Activated CD8-positive, alpha-beta memory T cell treated with anti-CD3 and anti-CD28 coated beads, Interleukin-2, amount 50 U/mL, for 1 hour (primary cell): ENCODE data around the gene OR4F6.
"Not testable (repeated sequence)": the region's sequence is repeated elsewhere in the genome, so short reads cannot be mapped to it uniquely, and the experiment has no call there.

Experiments used
- DNase-seq: peaks from one replicate; pipeline ENCODE4 v3.0.0-alpha.2; 2020; ENCODE audit errors: extremely low read depth

The OR4F6 gene

GRCh38 chr15:101803209-101803608, at the start of gene OR4F6:
Gene OR4F6 (plus strand): TSS chr15:101803509. CDS start chr15:101805720, 2,211 bp downstream.
- no peak for DNase-seq

- DNase-seq: not testable (repeated sequence)
These were observed 38.5 kb upstream of the OR4F6 start for GRCh38 chr15:101764669-101765339.

- DNase-seq: not testable (repeated sequence)
These were observed 38.0 kb upstream of the OR4F6 start for GRCh38 chr15:101765340-101765671.

- no peak for DNase-seq
These were observed 37.4 kb upstream of the OR4F6 start for GRCh38 chr15:101765772-101766456.

- DNase-seq: not testable (repeated sequence)
These were observed 36.1 kb upstream of the OR4F6 start for GRCh38 chr15:101767083-101767640.

- DNase-seq: no peak
These were observed 30.4 kb upstream of the OR4F6 start for GRCh38 chr15:101772921-101773320.

GRCh38 chr15:101773496-101774100, 29.7 kb upstream of the OR4F6 start:
- DNase-seq: no peak

GRCh38 chr15:101775136-101775535, 28.2 kb upstream of the OR4F6 start:
- no peak for DNase-seq

GRCh38 chr15:101778576-101778975, 24.7 kb upstream of the OR4F6 start:
- not testable (repeated sequence) for DNase-seq

- DNase-seq: not testable (repeated sequence)
These were observed 23.1 kb upstream of the OR4F6 start for GRCh38 chr15:101780225-101780624.

GRCh38 chr15:101781928-101782327, 21.4 kb upstream of the OR4F6 start:
- no peak for DNase-seq

- DNase-seq: no peak
These were observed 18.7 kb upstream of the OR4F6 start for GRCh38 chr15:101784644-101785043.

GRCh38 chr15:101786422-101786821, 16.9 kb upstream of the OR4F6 start:
- DNase-seq: not testable (repeated sequence)

- not testable (repeated sequence) for DNase-seq
These were observed 15.3 kb upstream of the OR4F6 start for GRCh38 chr15:101788001-101788400.

- not testable (repeated sequence) for DNase-seq
These were observed 14.6 kb upstream of the OR4F6 start for GRCh38 chr15:101788503-101789269.

GRCh38 chr15:101790748-101791147, 12.6 kb upstream of the OR4F6 start:
- not testable (repeated sequence) for DNase-seq

GRCh38 chr15:101793981-101794380, 9.3 kb upstream of the OR4F6 start:
- DNase-seq: not testable (repeated sequence)

- no peak for DNase-seq
These were observed 7.9 kb upstream of the OR4F6 start for GRCh38 chr15:101795455-101795854.

GRCh38 chr15:101799665-101800064, 3.6 kb upstream of the OR4F6 start:
- DNase-seq: no peak

- DNase-seq: no peak
These were observed 2.3 kb upstream of the OR4F6 start for GRCh38 chr15:101801048-101801447.

GRCh38 chr15:101803676-101804075, 367 bp downstream of the OR4F6 start:
- no peak for DNase-seq

- no peak for DNase-seq
These were observed 1.1 kb downstream of the OR4F6 start for GRCh38 chr15:101804375-101804774.
